Activated CD8-positive, alpha-beta T cell treated with anti-CD3 and anti-CD28 coated beads for 36 hours (primary cell): ENCODE measurements around the gene DUSP6. TPM values are rescaled to one million over a fixed set of nuclear protein-coding genes. Genes with fewer than 3 reads are reported as not detected.
A peak's percentile ranks its signal among the peaks of the same experiment; 100 is the strongest.

ENCODE experiments used
- ATAC-seq: fragments of 200-7000 bp; cut with Tn5 transposase; one replicate; pipeline ENCODE4 v1.10.0; 2021; ENCODE audit warnings: mild to moderate bottlenecking, moderate library complexity
- CTCF ChIA-PET: fragments of 350-600 bp; sonication (Branson Sonifier 250); formaldehyde crosslinking; loops from one replicate; lab custom pipeline; 2021; ENCODE audit warnings: antibody characterized with exemption; lab: Charles Lee
- POLR2A ChIA-PET: fragments of 350-600 bp; sonication (Branson Sonifier 250); formaldehyde crosslinking; loops from one replicate; lab custom pipeline; 2021; ENCODE audit warnings: antibody characterized with exemption; lab: Charles Lee
- DNase-seq: peaks from one replicate; pipeline ENCODE4 v3.0.0-alpha.2; 2020
- H3K27ac Mint-ChIP-seq: one replicate; pipeline ENCODE4 v1.8.0; 2021; ENCODE audit warnings: mild to moderate bottlenecking, mixed read lengths
- H3K27me3 Mint-ChIP-seq: one replicate; pipeline ENCODE4 v1.8.0; 2021; ENCODE audit warnings: mixed read lengths
- H3K36me3 Mint-ChIP-seq: one replicate; pipeline ENCODE4 v1.8.0; 2021; ENCODE audit warnings: low read depth, mixed read lengths
- H3K4me1 Mint-ChIP-seq: one replicate; pipeline ENCODE4 v1.8.0; 2021; ENCODE audit warnings: low read depth, mixed read lengths
- H3K4me3 Mint-ChIP-seq: one replicate; pipeline ENCODE4 v1.8.0; 2021; ENCODE audit warnings: mild to moderate bottlenecking, moderate library complexity, mixed read lengths
- H3K9me3 Mint-ChIP-seq: one replicate; pipeline ENCODE4 v1.8.0; 2021; ENCODE audit warnings: mixed read lengths
- CTCF ChIP-seq: fragments of 200-600 bp; IDR thresholded peaks from one replicate; pipeline ENCODE4 v1.8.0; 2022; ENCODE audit warnings: antibody characterized with exemption, mild to moderate bottlenecking
- intact Hi-C: fragments of 100-400 bp; cut with micrococcal nuclease; formaldehyde crosslinking; loops from one replicate; pipeline ENCODE4 v1.10.0; 2022
- total RNA-seq, 2 experiments: library from RNA; stranded (reverse); gene quantifications; one replicate each; pipeline ENCODE4 v1.2.3, GENCODE V29; 2021

Gene DUSP6
- total RNA-seq, 2 experiments from 2014 or later: 15.3 to 16.6 TPM

DNA sequence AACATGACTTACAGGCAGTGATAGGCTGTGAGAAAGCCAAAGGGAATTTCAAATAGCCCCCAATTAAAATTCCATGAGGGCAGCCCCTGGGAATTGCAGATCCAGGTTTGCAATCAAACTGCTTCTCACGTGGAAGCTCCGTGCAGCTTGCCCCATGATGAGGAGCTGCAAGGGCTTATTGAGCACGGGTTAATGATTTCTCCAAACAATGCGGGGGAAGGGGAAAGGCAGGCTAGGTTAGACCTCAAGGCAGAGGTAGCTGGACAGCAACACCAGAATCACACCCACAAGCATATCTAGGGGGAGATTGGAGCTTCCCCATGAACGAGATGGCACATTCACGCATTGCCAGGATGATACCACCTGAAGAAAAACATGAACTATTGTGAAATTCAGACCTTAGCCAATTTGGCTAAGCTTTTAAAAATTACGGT, 5.0 kb upstream of the DUSP6 start:
- no peak for TF ChIP-seq CTCF
- H3K27ac Mint-ChIP-seq: no peak overlapping the region
- H3K4me1 Mint-ChIP-seq: peaks cover 20% of the 10 kb centered on the region
- intact Hi-C loops: no loop called here
- ChIA-PET POLR2A (interaction anchor here (0.6 kb wide), 1 partner anchor 177 kb away, joined by 3 read pairs; no protein-coding TSS in a partner anchor), CTCF (interaction anchor here (1.0 to 1.3 kb wide), 2 partner anchors 104 to 338 kb away, joined by 3 to 4 read pairs; no protein-coding TSS in a partner anchor)
- DNase-seq (no peak), ATAC-seq (no peak)
- H3K27me3 Mint-ChIP-seq: peaks cover 7% of the 10 kb centered on the region
- no peak overlapping the region for H3K4me3 Mint-ChIP-seq
- no peaks in the 10 kb centered on the region for H3K36me3 Mint-ChIP-seq
- H3K9me3 Mint-ChIP-seq: no peaks in the 10 kb centered on the region

DNA sequence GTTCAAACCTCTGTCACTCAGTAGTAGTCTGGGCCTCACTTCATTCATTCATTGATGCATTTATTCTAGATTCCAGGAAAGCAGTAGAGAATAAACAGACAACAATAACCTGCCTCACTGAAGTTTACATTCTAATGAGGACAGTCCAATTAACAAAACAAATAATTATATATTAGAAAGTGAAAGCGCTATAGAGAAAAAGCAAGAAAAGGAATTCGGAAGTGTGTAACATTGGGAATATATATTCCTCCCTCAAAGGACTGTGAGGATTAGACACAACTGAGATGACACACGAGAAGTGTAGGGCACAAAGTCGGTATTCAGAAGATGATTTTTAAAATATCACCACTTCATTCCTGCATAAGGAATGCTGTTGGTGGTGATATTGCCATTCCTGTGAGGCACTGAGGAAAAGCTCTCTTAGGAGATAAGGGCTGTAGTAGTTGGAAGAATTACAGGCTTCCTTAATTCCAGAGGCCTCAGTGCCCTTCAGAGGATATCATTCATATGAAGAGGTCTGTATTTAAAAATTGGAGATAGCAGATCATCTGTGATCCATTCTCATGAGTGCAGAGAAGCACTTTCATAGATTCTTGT, 3.9 kb upstream of the DUSP6 start:
- H3K27me3 Mint-ChIP-seq: peaks cover 7% of the 10 kb centered on the region
- POLR2A ChIA-PET: no interaction called here
- no peaks in the 10 kb centered on the region for H3K36me3 Mint-ChIP-seq
- H3K4me1 Mint-ChIP-seq: peaks cover 21% of the 10 kb centered on the region
- H3K9me3 Mint-ChIP-seq: no peaks in the 10 kb centered on the region
- CTCF ChIA-PET: no interaction called here
- H3K27ac Mint-ChIP-seq: no peak overlapping the region
- ATAC-seq: no peak
- H3K4me3 Mint-ChIP-seq: no peak overlapping the region
- DNase-seq: no peak
- no peak for TF ChIP-seq CTCF
- intact Hi-C loops: no loop called here

GRCh38 chr12:89355243-89356068, 3.2 kb upstream of the DUSP6 start:
- H3K27ac Mint-ChIP-seq: no peak overlapping the region
- peaks cover 5% of the 10 kb centered on the region for H3K36me3 Mint-ChIP-seq
- no peak for ATAC-seq
- no peaks in the 10 kb centered on the region for H3K9me3 Mint-ChIP-seq
- H3K4me1 Mint-ChIP-seq: peaks cover 24% of the 10 kb centered on the region
- DNase-seq: no peak
- H3K27me3 Mint-ChIP-seq: peaks cover 11% of the 10 kb centered on the region
- intact Hi-C loops: no loop called here
- POLR2A ChIA-PET: no interaction called here
- peak overlapping the region; percentile 94 for H3K4me3 Mint-ChIP-seq
- CTCF ChIA-PET: interaction anchor here (1.0 to 3.7 kb wide), 4 partner anchors 10 to 336 kb away, joined by 3 to 14 read pairs (median 4); no protein-coding TSS in a partner anchor
- TF ChIP-seq CTCF: no peak

DNA sequence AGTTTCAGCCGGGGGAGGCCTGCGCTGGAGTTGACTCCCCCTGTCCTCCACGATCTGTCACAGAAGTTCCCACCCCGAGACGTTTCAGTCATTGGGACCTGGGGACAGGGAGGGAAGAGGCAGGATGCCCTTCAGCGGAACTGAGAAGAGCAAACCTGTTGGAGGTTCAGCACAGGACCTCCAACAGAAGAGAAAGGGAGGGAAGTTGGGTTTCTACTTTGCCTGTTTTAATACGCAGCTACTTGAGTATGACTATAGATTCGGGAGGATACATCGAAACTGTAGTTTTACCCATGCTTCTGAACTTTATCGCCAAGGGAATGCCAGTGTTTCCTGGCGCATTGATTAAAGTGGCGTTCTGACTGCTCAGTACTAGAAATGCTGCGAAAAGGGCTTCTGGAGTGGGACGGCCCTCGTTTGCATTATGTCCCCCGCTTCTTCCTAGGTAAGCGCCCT, 2.3 kb upstream of the DUSP6 start:
- ChIA-PET POLR2A (interaction anchor here (0.8 to 1.4 kb wide), 4 partner anchors 73 to 314 kb away, joined by 3 to 6 read pairs (median 3); partner anchors contain the start of gene GALNT4), CTCF (interaction anchor here (0.9 to 3.7 kb wide), 7 partner anchors 9 to 335 kb away, joined by 3 to 14 read pairs (median 3); no protein-coding TSS in a partner anchor)
- TF ChIP-seq CTCF: no peak
- DNase-seq (no peak), ATAC-seq (no peak)
- Mint-ChIP-seq H3K4me3 (peak overlapping the region; percentile 94), H3K36me3 (peaks cover 10% of the 10 kb centered on the region), H3K9me3 (no peaks in the 10 kb centered on the region), H3K27ac (peak overlapping the region; percentile 79), H3K27me3 (peaks cover 13% of the 10 kb centered on the region), H3K4me1 (peaks cover 30% of the 10 kb centered on the region)
- intact Hi-C loops: loop anchor here (5.0 kb wide), 4 partner anchors 108 to 337 kb away; partner anchors contain the start of gene POC1B
